ENCODE results near the gene IST1. TPM values are rescaled to one million over a fixed set of nuclear protein-coding genes. Genes with fewer than 3 reads are reported as not detected.

Gene IST1
- total and polyA plus RNA-seq, 2 experiments from 2014 or later: 144 to 240 TPM

DNA sequence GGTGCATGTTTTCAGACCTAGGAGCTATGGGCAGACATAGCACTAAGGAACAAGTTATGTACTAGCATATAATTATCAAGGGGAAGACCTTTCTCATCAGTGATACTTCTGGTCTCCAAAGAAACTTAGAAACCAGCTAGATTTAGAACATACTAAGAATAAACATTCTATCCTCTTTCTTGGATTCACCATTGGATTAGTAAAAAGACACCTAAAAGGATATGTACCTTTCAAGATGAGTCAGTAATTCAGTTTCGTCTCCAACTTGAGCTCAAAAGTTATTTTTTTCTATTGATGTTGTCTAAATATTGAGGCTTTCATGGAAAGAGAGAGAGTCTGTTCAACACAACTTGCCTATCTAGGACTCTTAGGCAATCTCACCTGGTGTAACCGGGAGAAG lies 24.5 kb upstream of the IST1 start:
- Histone ChIP-seq H3K4me2 (no peak overlapping the region), H3K36me3 (replicated peaks; ENCODE audit: insufficient read depth, low read depth) (no peaks in the 10 kb centered on the region), H3K27me3 (no peaks in the 10 kb centered on the region), H3K79me2 (no peaks in the 10 kb centered on the region), H3K27ac (no peak overlapping the region), H3K9me3 (ENCODE audit: low read depth) (no peaks in the 10 kb centered on the region), H3K4me3 (no peak overlapping the region), H3K9me2 (replicated peaks; ENCODE audit: insufficient read depth) (no peaks in the 10 kb centered on the region), H4K20me1 (ENCODE audit: insufficient read depth, poor library complexity, severe bottlenecking) (no peaks in the 10 kb centered on the region), H3K4me1 (ENCODE audit: insufficient read depth) (no peaks in the 10 kb centered on the region), H2AFZ (no peak overlapping the region)
- TF ChIP-seq EZH2phosphoT487 (IDR thresholded peaks at IDR 0.05; ENCODE audit: low read depth, severe bottlenecking, unreplicated experiment) (no peak), EZH2 (IDR thresholded peaks at IDR 0.05; ENCODE audit: borderline replicate concordance) (no peak)
- TF ChIP-seq, protein P1, sequence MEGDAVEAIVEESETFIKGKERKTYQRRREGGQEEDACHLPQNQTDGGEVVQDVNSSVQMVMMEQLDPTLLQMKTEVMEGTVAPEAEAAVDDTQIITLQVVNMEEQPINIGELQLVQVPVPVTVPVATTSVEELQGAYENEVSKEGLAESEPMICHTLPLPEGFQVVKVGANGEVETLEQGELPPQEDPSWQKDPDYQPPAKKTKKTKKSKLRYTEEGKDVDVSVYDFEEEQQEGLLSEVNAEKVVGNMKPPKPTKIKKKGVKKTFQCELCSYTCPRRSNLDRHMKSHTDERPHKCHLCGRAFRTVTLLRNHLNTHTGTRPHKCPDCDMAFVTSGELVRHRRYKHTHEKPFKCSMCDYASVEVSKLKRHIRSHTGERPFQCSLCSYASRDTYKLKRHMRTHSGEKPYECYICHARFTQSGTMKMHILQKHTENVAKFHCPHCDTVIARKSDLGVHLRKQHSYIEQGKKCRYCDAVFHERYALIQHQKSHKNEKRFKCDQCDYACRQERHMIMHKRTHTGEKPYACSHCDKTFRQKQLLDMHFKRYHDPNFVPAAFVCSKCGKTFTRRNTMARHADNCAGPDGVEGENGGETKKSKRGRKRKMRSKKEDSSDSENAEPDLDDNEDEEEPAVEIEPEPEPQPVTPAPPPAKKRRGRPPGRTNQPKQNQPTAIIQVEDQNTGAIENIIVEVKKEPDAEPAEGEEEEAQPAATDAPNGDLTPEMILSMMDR (IDR thresholded peaks at IDR 0.05; ENCODE audit: poor library complexity): no peak
- no peak for DNase-seq (ENCODE audit: low spot score)
- 96% methylated on average over 2 of the region's 2 CpGs for WGBS (ENCODE audit: low lambda C conversion rate, missing lambda C conversion rate)

DNA sequence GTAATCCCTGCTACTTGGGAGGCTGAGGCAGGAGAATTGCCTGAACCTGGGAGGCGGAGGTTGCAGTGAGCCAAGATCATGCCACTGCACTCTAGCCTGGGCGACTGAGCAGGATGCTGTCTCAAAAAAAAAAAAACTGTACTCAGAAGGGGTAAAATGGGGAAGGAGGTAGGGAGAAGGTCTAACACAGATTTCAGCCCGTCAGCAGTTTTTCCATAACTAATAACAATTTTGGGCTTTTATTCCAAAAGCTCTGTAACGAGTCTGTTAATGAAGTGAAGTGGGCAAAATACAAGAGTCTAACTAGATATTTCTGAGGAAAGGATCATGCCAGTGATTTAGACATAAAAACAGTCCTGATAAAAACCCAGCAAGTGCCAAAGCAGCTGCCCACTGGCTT lies 22.1 kb upstream of the IST1 start:
- Histone ChIP-seq H3K9me2 (replicated peaks; ENCODE audit: insufficient read depth) (no peaks in the 10 kb centered on the region), H3K4me1 (ENCODE audit: insufficient read depth) (no peaks in the 10 kb centered on the region), H3K4me3 (no peak overlapping the region), H3K79me2 (peaks cover 1% of the 10 kb centered on the region), H3K36me3 (replicated peaks; ENCODE audit: insufficient read depth, low read depth) (peaks cover under 1% of the 10 kb centered on the region), H3K4me2 (no peak overlapping the region), H3K27me3 (no peaks in the 10 kb centered on the region), H4K20me1 (ENCODE audit: insufficient read depth, poor library complexity, severe bottlenecking) (no peaks in the 10 kb centered on the region), H3K9me3 (ENCODE audit: low read depth) (no peaks in the 10 kb centered on the region), H2AFZ (no peak overlapping the region), H3K27ac (no peak overlapping the region)
- no peak for DNase-seq (ENCODE audit: low spot score)
- WGBS (ENCODE audit: low lambda C conversion rate, missing lambda C conversion rate): 100% methylated on average over 4 of the region's 4 CpGs
- TF ChIP-seq EZH2phosphoT487 (IDR thresholded peaks at IDR 0.05; ENCODE audit: low read depth, severe bottlenecking, unreplicated experiment) (no peak), EZH2 (IDR thresholded peaks at IDR 0.05; ENCODE audit: borderline replicate concordance) (no peak)
- TF ChIP-seq, protein P1 (IDR thresholded peaks at IDR 0.05; ENCODE audit: poor library complexity): no peak

DNA sequence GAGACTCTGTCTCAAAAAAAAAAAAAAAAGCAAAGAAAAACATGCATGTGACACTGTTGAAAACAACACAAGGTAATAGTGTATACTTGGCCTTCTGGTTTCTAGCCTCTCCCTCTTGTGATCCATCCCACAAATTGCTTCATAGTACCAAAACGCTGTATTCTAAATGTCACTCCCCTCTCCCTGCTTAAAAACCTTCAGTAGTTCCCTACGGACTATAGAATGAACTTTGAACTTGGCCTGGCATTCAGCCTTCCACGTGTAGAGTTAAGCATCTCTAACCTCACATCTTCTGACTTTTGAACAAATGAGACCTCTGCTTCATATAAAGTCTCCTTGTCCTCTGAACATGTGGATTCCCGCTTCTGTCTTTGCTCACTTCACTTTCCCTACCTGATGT lies 16.4 kb upstream of the IST1 start:
- Histone ChIP-seq H4K20me1 (ENCODE audit: insufficient read depth, poor library complexity, severe bottlenecking) (no peaks in the 10 kb centered on the region), H3K27me3 (no peaks in the 10 kb centered on the region), H3K9me2 (replicated peaks; ENCODE audit: insufficient read depth) (no peaks in the 10 kb centered on the region), H2AFZ (no peak overlapping the region), H3K79me2 (peaks cover 17% of the 10 kb centered on the region), H3K4me2 (no peak overlapping the region), H3K9me3 (ENCODE audit: low read depth) (no peaks in the 10 kb centered on the region), H3K27ac (no peak overlapping the region), H3K36me3 (replicated peaks; ENCODE audit: insufficient read depth, low read depth) (peaks cover 3% of the 10 kb centered on the region), H3K4me3 (no peak overlapping the region), H3K4me1 (ENCODE audit: insufficient read depth) (no peaks in the 10 kb centered on the region)
- 63% methylated on average over 4 of the region's 4 CpGs for WGBS (ENCODE audit: low lambda C conversion rate, missing lambda C conversion rate)
- TF ChIP-seq, protein P1 (IDR thresholded peaks at IDR 0.05; ENCODE audit: poor library complexity): no peak
- TF ChIP-seq EZH2phosphoT487 (IDR thresholded peaks at IDR 0.05; ENCODE audit: low read depth, severe bottlenecking, unreplicated experiment): no peak
- no peak for DNase-seq (ENCODE audit: low spot score)

DNA sequence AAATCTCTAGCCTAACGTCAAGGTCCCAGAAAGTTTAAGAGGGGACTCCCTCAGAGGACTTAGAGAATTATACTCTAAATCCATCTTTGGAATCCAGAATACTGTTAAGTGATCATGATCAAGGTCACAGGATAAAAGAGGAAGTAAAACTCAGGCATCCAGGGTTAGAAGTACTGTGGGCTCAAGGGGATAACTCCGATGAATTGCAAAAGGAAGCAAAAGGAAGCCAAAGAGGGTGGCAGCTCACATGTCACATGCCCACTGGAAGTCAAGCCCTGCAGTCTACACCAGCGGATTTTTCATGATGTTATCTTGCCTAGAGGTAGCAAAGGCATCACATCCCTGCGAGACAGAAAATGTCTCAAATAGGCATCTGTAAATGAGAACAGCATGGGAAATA lies 15.2 kb upstream of the IST1 start:
- TF ChIP-seq EZH2 (IDR thresholded peaks at IDR 0.05; ENCODE audit: borderline replicate concordance) (no peak), EZH2phosphoT487 (IDR thresholded peaks at IDR 0.05; ENCODE audit: low read depth, severe bottlenecking, unreplicated experiment) (no peak)
- TF ChIP-seq, protein P1 (IDR thresholded peaks at IDR 0.05; ENCODE audit: poor library complexity): no peak
- no peak overlapping the region for H2AFZ ChIP-seq
- H4K20me1 ChIP-seq (ENCODE audit: insufficient read depth, poor library complexity, severe bottlenecking): no peaks in the 10 kb centered on the region
- 93% methylated on average over 4 of the region's 4 CpGs for WGBS (ENCODE audit: low lambda C conversion rate, missing lambda C conversion rate)
- no peak overlapping the region for H3K4me2 ChIP-seq
- no peak overlapping the region for H3K27ac ChIP-seq
- H3K9me2 ChIP-seq (replicated peaks; ENCODE audit: insufficient read depth): no peaks in the 10 kb centered on the region
- H3K4me3 ChIP-seq: no peak overlapping the region
- no peak for DNase-seq (ENCODE audit: low spot score)
- H3K79me2 ChIP-seq: peaks cover 17% of the 10 kb centered on the region
- no peaks in the 10 kb centered on the region for H3K9me3 ChIP-seq (ENCODE audit: low read depth)
- no peaks in the 10 kb centered on the region for H3K27me3 ChIP-seq
- no peaks in the 10 kb centered on the region for H3K4me1 ChIP-seq (ENCODE audit: insufficient read depth)
- peaks cover 3% of the 10 kb centered on the region for H3K36me3 ChIP-seq (replicated peaks; ENCODE audit: insufficient read depth, low read depth)
